NCI-H526 treated with DMSO at 0.1 percent for 48 hours (cell line): Measurements from ENCODE around the gene OR5D18.
"Not testable (repeated sequence)": the region's sequence is repeated elsewhere in the genome, so short reads cannot be mapped to it uniquely, and the experiment has no call there.

Source experiments
- DNase-seq: peaks from one replicate; lab custom pipeline; 2025; lab: John Stamatoyannopoulos, UW

OR5D18 gene

DNA sequence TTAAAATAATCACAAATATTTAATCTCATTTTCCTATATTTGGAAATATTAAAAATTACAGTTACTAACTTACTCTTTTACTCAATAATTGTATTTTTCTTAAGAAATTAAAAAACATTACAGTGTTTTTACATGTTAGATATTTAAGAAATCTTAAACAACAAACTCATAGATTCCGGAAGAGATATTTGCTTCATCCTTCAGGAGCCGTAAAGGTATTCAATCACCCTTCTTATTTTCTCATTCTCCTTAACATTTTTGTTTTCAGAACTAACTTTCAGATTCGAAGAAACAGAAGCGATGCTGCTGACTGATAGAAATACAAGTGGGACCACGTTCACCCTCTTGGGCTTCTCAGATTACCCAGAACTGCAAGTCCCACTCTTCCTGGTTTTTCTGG, at the start of gene OR5D18:
Gene OR5D18 (plus strand): TSS at position 301 of the 400 bp plus-strand sequence. CDS start 0 bp downstream, at position 301.
- no peak for DNase-seq

- no peak for DNase-seq
Measured at GRCh38 chr11:55773138-55773537, 46.3 kb upstream of the OR5D18 start, which contains the start of gene OR5D13. Gene OR5D13, plus strand, starts transcription at chr11:55773438. Its CDS starts 0 bp downstream, at chr11:55773438.

DNA sequence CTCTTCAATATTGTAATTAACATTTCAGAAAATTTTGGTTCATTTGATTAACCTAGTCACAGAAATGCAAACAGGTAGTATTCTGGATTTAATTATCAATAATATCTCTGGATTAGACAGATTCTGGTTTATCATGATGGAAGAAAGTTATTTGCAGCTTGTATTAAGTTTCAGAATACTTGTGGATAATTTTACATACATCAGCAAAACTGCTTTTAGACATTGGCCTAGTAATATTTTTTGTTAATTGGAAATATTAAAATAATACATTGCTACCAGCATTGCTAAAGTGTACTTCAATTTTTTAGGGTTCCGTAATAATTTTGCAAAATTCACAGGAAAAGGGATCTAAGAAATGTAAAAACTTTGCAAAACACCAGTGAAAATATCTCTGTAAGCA, 27.8 kb upstream of the OR5D18 start:
- no peak for DNase-seq

DNA sequence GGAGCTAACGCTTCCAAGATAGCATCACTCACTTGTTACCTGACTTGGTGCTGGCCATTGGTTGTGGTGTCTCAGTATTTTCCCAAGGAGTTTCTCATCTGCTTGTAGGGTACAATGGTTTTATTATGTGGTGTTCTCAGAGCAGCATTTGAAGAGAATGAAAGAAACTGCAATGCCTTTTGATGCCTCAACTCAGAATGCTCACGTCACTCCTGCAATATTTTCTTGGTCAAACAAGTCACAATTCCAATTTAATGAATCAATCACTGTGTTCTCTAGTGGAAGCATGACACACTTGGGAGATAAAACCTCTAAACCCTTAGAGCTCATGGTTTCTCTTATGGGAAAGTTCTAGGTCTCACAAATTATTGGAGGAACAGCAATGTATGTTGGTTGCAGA, 26.1 kb upstream of the OR5D18 start:
- no peak for DNase-seq

- no peak for DNase-seq
Measured at GRCh38 chr11:55795256-55795655, 24.2 kb upstream of the OR5D18 start, which contains the start of gene OR5D14. Gene OR5D14, plus strand, starts transcription at chr11:55795556. Its CDS starts 0 bp downstream, at chr11:55795556.

DNA sequence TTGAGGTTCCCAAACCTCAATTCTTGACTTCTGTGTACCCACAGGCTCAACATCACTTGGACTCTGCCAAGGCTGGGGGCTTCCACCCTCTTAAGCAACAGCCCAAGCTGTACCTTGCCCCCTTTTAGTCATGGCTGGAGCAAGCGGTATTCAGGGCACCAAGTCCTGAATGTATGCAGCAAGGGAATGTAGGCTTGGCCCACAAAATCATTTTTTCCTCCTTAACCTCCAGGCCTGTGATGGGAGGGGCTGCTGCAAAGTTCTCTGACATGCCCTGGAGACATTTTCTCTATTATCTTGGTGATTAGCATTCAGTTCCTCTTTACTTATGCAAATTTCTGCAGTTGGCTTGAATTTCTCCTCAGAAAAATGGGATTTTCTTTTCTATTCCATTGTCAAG, 13.2 kb upstream of the OR5D18 start:
- no peak for DNase-seq

DNA sequence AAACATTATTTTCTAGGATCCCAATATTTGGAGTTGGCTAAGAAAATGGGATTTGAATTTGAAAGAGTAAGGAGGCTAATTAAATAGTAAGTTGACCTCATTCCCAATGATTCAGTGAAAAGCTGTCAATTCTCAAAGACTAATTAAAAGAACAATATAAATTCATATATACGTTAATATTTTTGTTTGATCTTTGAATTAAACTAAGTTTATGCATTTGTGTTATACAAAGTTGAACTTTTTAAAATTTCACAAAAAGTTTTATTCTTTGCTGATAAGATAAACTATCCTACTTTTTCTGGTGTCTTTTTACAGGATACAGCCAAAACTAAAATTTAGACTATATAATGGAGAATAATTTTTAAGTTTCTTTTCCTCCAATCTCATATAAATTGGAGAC, 8.4 kb upstream of the OR5D18 start, which contains the start of gene OR5L1:
Gene OR5L1 (plus strand): TSS at position 301 of the 400 bp plus-strand sequence. CDS start 100 bp downstream, outside the sequence.
- no peak for DNase-seq

- DNase-seq: no peak
Measured at GRCh38 chr11:55826919-55827318, 7.5 kb downstream of the OR5D18 start, which contains the start of gene OR5L2. Gene OR5L2, plus strand, starts transcription at chr11:55827219. Its CDS starts 0 bp downstream, at chr11:55827219.

DNA sequence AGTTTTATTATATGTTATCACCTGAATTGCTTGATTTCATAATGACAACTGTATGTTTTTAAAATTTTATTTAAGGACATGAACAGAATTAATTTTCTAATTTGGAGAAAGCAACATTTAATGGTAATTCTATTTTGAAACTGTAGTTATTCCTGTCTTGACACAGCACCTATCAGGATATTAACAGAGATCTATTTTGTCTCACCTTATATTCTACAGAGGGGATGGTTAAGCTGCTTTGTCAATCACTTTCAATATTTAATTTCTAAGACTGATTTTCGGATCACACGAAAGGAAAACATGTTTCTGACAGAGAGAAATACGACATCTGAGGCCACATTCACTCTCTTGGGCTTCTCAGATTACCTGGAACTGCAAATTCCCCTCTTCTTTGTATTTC, 19.0 kb downstream of the OR5D18 start, which contains the start of gene OR5D16:
Gene OR5D16 (plus strand): TSS at position 301 of the 400 bp plus-strand sequence. CDS start 0 bp downstream, at position 301.
- DNase-seq: no peak

DNA sequence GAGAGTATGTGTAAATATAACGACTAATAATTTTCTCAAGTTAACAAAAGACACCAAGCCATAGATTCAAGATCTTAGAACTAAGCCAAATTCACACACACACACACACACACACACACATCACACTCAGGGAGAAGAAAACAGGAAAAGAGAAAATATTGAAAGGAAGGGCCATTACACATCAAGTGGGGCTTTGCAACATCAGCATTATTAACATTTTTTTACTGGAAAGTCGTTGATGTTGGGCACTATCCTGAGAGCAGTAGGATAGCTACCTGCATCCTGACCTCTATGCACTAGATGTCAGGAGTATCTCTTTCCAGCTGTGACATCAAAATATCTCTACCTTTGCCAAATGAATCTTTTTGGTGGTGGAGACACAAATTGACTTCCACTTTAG, 28.0 kb downstream of the OR5D18 start:
- DNase-seq: no peak

DNA sequence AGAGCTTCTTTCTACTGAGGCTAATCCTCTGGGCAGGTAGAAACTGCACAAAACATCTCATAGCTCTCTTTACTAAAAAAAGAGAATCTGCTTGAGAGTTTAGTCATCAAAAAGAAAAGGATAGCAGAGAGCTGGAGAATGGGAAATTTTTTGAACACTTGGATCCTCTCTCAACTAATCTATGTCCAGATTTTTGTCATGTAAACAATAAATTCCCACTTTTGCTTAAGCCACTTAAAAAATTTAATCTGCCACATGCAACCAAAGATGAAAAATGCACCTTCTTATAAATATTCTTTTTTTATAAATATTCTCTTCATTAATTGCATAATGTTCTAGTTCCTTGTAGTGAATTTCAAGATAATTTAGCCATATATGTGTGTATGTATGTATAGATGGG, 29.6 kb downstream of the OR5D18 start:
- no peak for DNase-seq

GRCh38 chr11:55852141-55852540, 32.7 kb downstream of the OR5D18 start:
- DNase-seq: no peak

DNA sequence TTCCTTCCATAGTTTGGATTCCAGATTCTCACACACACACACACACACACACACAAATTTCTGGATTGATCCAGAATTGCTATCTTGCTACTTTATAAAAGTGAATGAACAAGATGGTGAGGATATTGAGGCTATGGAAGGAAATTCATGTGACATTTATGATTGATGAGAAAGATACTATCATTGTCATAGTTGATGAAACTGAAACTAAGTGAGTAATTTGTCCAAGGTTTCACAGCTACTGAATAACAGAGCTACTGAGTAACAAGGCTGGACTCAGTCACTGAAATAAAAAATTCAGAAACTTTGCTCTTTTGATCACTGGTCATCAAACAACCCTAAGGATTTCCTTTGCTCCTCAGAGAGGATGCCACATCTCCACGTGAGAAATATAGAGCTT, 35.3 kb downstream of the OR5D18 start:
- DNase-seq: no peak

- not testable (repeated sequence) for DNase-seq
Measured at GRCh38 chr11:55867354-55867753, 47.9 kb downstream of the OR5D18 start.
